T-helper 2 cell treated with Interferon-gamma antibody and Interleukin-4, amounts not matched to agents 5 μg/mL and 100 μg/mL, for 36 hours (primary cell): ENCODE results near the gene TAF4.
"Not testable (repeated sequence)": the region's sequence is repeated elsewhere in the genome, so short reads cannot be mapped to it uniquely, and the experiment has no call there.

Experiments used
- DNase-seq: peaks from one replicate; pipeline ENCODE4 v3.0.0; 2021; ENCODE audit warnings: low spot score
- H3K27ac Mint-ChIP-seq: one replicate; pipeline ENCODE4 v1.8.0; 2021; ENCODE audit warnings: mild to moderate bottlenecking, mixed read lengths
- H3K27me3 Mint-ChIP-seq: one replicate; pipeline ENCODE4 v1.8.0; 2021; ENCODE audit warnings: low read depth, mixed read lengths
- H3K36me3 Mint-ChIP-seq: one replicate; pipeline ENCODE4 v1.8.0; 2021; ENCODE audit warnings: low read depth, mixed read lengths
- H3K4me1 Mint-ChIP-seq: one replicate; pipeline ENCODE4 v1.8.0; 2021; ENCODE audit warnings: low read depth, mixed read lengths
- H3K4me3 Mint-ChIP-seq: one replicate; pipeline ENCODE4 v1.8.0; 2022; ENCODE audit warnings: mild to moderate bottlenecking, moderate library complexity, mixed read lengths
- H3K9me3 Mint-ChIP-seq: one replicate; pipeline ENCODE4 v1.8.0; 2021; ENCODE audit warnings: mixed read lengths

TAF4 gene

GRCh38 chr20:61979090-61979489 lies 86.6 kb downstream of the TAF4 start:
- no peak for DNase-seq
- Mint-ChIP-seq H3K27ac (no peak overlapping the region), H3K36me3 (peaks cover 32% of the 10 kb centered on the region), H3K27me3 (no peaks in the 10 kb centered on the region), H3K4me1 (peaks cover 9% of the 10 kb centered on the region), H3K4me3 (no peak overlapping the region), H3K9me3 (peaks cover 10% of the 10 kb centered on the region)

GRCh38 chr20:61978491-61978890 lies 87.2 kb downstream of the TAF4 start:
- H3K4me1 Mint-ChIP-seq, result peaks cover 9% of the 10 kb centered on the region
- H3K27ac Mint-ChIP-seq, result no peak overlapping the region
- no peak for DNase-seq
- no peak overlapping the region for H3K4me3 Mint-ChIP-seq
- peaks cover 10% of the 10 kb centered on the region for H3K9me3 Mint-ChIP-seq
- H3K36me3 Mint-ChIP-seq, result peaks cover 29% of the 10 kb centered on the region
- H3K27me3 Mint-ChIP-seq, result no peaks in the 10 kb centered on the region

- Mint-ChIP-seq H3K27me3 (no peaks in the 10 kb centered on the region), H3K4me1 (peaks cover 9% of the 10 kb centered on the region), H3K4me3 (no peak overlapping the region), H3K27ac (no peak overlapping the region), H3K36me3 (peaks cover 27% of the 10 kb centered on the region), H3K9me3 (peaks cover 10% of the 10 kb centered on the region)
- DNase-seq, result no peak
Measured at GRCh38 chr20:61977419-61977786, 88.3 kb downstream of the TAF4 start.

GRCh38 chr20:61976644-61977418 lies 88.8 kb downstream of the TAF4 start:
- Mint-ChIP-seq H3K27ac (no peak overlapping the region), H3K9me3 (peaks cover 5% of the 10 kb centered on the region), H3K4me3 (no peak overlapping the region)

GRCh38 chr20:61976263-61976643 lies 89.4 kb downstream of the TAF4 start:
- Mint-ChIP-seq H3K36me3 (peaks cover 21% of the 10 kb centered on the region), H3K4me3 (no peak overlapping the region), H3K4me1 (peaks cover 1% of the 10 kb centered on the region), H3K9me3 (peaks cover 2% of the 10 kb centered on the region), H3K27me3 (no peaks in the 10 kb centered on the region), H3K27ac (no peak overlapping the region)
- no peak for DNase-seq

More at GRCh38 chr20:61976644-61977418, 88.8 kb downstream of the TAF4 start:
- no peak for DNase-seq
- peaks cover 24% of the 10 kb centered on the region for H3K36me3 Mint-ChIP-seq
- no peaks in the 10 kb centered on the region for H3K27me3 Mint-ChIP-seq
- peaks cover 4% of the 10 kb centered on the region for H3K4me1 Mint-ChIP-seq

- Mint-ChIP-seq H3K4me3 (no peak overlapping the region), H3K9me3 (no peaks in the 10 kb centered on the region), H3K36me3 (peaks cover 14% of the 10 kb centered on the region), H3K27me3 (no peaks in the 10 kb centered on the region), H3K27ac (no peak overlapping the region), H3K4me1 (no peaks in the 10 kb centered on the region)
- no peak for DNase-seq
Measured at GRCh38 chr20:61975407-61976129, 90.1 kb downstream of the TAF4 start.

GRCh38 chr20:61974357-61974665 lies 91.4 kb downstream of the TAF4 start:
- no peak for DNase-seq
- no peaks in the 10 kb centered on the region for H3K27me3 Mint-ChIP-seq

GRCh38 chr20:61973515-61974356 lies 91.9 kb downstream of the TAF4 start:
- DNase-seq, result no peak
- peaks cover 11% of the 10 kb centered on the region for H3K36me3 Mint-ChIP-seq
- H3K4me1 Mint-ChIP-seq, result no peaks in the 10 kb centered on the region
- H3K27me3 Mint-ChIP-seq, result no peaks in the 10 kb centered on the region
- H3K9me3 Mint-ChIP-seq, result no peaks in the 10 kb centered on the region
- H3K4me3 Mint-ChIP-seq, result no peak overlapping the region
- no peak overlapping the region for H3K27ac Mint-ChIP-seq

More at GRCh38 chr20:61974357-61974665, 91.4 kb downstream of the TAF4 start:
- no peak overlapping the region for H3K27ac Mint-ChIP-seq
- no peaks in the 10 kb centered on the region for H3K9me3 Mint-ChIP-seq
- no peak overlapping the region for H3K4me3 Mint-ChIP-seq
- H3K4me1 Mint-ChIP-seq, result no peaks in the 10 kb centered on the region
- H3K36me3 Mint-ChIP-seq, result peaks cover 11% of the 10 kb centered on the region

- no peak for DNase-seq
- Mint-ChIP-seq H3K4me1 (no peaks in the 10 kb centered on the region), H3K4me3 (no peak overlapping the region), H3K9me3 (no peaks in the 10 kb centered on the region), H3K27me3 (no peaks in the 10 kb centered on the region), H3K27ac (no peak overlapping the region), H3K36me3 (peaks cover 11% of the 10 kb centered on the region)
Measured at GRCh38 chr20:61972636-61973508, 92.8 kb downstream of the TAF4 start.

- H3K4me1 Mint-ChIP-seq, DNase-seq, H3K9me3 Mint-ChIP-seq, H3K4me3 Mint-ChIP-seq, H3K27me3 Mint-ChIP-seq, H3K27ac Mint-ChIP-seq: not testable (repeated sequence)
- H3K36me3 Mint-ChIP-seq, result peaks cover 11% of the 10 kb centered on the region
Measured at GRCh38 chr20:61971595-61971994, 94.1 kb downstream of the TAF4 start.

- no peaks in the 10 kb centered on the region for H3K27me3 Mint-ChIP-seq
- no peak overlapping the region for H3K4me3 Mint-ChIP-seq
- peaks cover 11% of the 10 kb centered on the region for H3K36me3 Mint-ChIP-seq
Measured at GRCh38 chr20:61970357-61970756, 95.3 kb downstream of the TAF4 start.

GRCh38 chr20:61969806-61970205 lies 95.9 kb downstream of the TAF4 start:
- Mint-ChIP-seq H3K27me3 (peaks cover 1% of the 10 kb centered on the region), H3K9me3 (no peaks in the 10 kb centered on the region), H3K4me3 (no peak overlapping the region), H3K4me1 (no peaks in the 10 kb centered on the region), H3K36me3 (peaks cover 11% of the 10 kb centered on the region), H3K27ac (no peak overlapping the region)
- DNase-seq, result no peak

More at GRCh38 chr20:61970357-61970756, 95.3 kb downstream of the TAF4 start:
- Mint-ChIP-seq H3K9me3 (no peaks in the 10 kb centered on the region), H3K27ac (no peak overlapping the region), H3K4me1 (no peaks in the 10 kb centered on the region)
- DNase-seq, result no peak

GRCh38 chr20:61968932-61969331 lies 96.7 kb downstream of the TAF4 start:
- DNase-seq, result no peak
- Mint-ChIP-seq H3K36me3 (peaks cover 10% of the 10 kb centered on the region), H3K4me1 (no peaks in the 10 kb centered on the region), H3K27ac (no peak overlapping the region), H3K9me3 (no peaks in the 10 kb centered on the region), H3K4me3 (no peak overlapping the region), H3K27me3 (peaks cover 8% of the 10 kb centered on the region)
